RCC 7860 (cell line): ENCODE results near the gene DPP4.
"Not testable (repeated sequence)": the region's sequence is repeated elsewhere in the genome, so short reads cannot be mapped to it uniquely, and the experiment has no call there.

ENCODE experiments used
- DNase-seq: peaks from one replicate; pipeline ENCODE4 v3.0.0-alpha.2; 2015; ENCODE audit warnings: low spot score
- FAIRE-seq: peaks from 2 replicates; lab custom pipeline; 2012; peaks lifted over from hg19 to GRCh38; lab: Jason Lieb, UNC

The DPP4 gene

DNA sequence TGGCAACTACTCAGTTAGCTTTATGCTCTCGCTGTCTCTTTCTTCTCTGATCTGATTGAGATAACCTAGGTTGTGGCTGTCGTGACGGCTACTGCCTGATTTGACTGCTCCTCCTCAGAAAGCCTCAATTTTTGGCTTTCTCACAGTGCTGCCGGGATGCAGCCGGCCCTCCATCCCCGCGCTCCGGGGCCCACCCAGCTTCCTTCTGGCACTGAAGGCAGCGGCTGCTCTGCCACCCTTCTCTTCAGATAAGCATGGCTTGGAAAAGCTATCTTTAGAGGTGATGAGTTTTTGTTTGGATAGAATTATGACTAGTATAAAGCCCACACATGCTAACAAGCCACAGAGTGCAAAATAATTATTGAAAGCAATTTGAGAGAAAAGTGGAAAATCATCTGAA, 102.5 kb downstream of the DPP4 start:
- FAIRE-seq (no peak), DNase-seq (no peak)

DNA sequence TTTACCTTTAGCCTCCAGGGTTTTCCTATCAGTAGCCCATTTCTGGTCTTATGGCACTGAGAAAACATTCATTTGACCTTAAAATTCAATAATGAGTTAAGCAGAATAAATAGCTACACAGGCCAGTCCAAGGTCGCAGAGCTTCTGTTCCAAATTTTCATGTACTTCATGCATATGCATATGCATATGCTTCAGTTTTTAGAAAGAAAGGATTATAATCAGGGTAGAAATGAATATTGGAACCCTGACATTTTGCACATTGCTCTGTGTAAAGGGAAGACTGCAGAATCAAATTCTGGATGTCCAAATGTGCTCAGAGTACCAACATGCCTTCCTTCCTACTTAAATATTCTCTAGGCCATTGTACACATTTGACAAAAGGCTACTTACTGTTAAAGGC, 104.9 kb downstream of the DPP4 start:
- DNase-seq = no peak
- no peak for FAIRE-seq

DNA sequence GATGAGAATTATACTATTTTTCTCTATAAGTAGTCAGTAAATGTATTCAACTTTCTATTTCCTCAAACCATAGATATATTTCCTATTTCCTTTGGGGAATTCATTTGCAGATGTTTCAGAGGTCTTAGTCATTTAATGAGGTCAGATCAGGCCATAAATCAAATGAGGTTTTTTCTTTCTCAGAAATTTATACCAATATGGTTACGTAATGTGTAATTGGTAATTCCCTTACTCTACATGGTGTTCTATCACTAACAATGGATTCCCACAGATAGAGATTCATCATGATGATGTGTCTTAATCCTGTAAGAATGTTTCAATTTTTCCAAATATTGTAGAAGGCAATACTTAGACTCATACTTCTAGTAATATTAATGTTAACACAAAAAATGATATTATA, 108.0 kb downstream of the DPP4 start:
- DNase-seq (peak; percentile 11), FAIRE-seq (peak; percentile 42)

GRCh38 chr2:161964160-161964559, 109.9 kb downstream of the DPP4 start:
- no peak for FAIRE-seq
- DNase-seq = no peak

DNA sequence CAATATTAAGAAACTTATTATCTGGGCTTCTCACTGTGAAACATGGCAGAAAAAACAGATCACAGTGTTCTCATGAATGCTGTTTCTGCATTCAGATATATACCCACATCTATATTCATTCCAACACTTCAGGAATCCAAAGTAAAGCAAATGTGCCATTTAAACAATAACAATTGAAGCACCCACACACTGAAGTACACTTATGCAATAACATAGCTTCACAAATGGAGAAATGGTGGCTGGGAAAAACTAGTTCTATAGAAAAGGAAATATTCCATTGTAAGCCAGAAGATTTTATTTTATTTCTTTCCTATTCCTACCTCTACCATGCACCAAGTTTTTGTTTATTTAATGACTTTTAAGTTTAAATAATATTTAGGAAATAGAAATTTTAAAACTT, 111.9 kb downstream of the DPP4 start:
- FAIRE-seq (no peak), DNase-seq (no peak)

GRCh38 chr2:161961061-161961460, 113.0 kb downstream of the DPP4 start:
- FAIRE-seq (no peak), DNase-seq (no peak)

DNA sequence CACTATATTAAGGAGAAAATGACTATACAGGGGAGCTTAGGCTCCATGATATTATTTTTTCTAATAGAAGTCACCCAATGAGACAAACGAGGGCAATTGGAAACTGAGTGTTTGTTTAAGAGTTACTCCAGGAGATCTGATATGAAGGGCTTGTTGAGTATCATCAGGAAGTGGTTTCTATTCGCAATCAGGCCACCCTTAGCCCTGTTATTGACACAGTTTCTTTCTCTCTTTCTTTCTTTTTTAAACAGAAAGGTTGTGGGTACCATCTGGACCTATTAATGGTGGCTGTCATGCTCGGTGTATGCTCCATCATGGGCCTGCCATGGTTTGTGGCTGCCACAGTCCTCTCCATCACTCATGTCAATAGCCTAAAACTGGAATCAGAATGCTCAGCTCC, 117.3 kb downstream of the DPP4 start:
- FAIRE-seq = no peak

GRCh38 chr2:161955211-161955610, 118.8 kb downstream of the DPP4 start:
- no peak for FAIRE-seq
- no peak for DNase-seq

More for the DNA sequence above, 117.3 kb downstream of the DPP4 start:
- DNase-seq = no peak

DNA sequence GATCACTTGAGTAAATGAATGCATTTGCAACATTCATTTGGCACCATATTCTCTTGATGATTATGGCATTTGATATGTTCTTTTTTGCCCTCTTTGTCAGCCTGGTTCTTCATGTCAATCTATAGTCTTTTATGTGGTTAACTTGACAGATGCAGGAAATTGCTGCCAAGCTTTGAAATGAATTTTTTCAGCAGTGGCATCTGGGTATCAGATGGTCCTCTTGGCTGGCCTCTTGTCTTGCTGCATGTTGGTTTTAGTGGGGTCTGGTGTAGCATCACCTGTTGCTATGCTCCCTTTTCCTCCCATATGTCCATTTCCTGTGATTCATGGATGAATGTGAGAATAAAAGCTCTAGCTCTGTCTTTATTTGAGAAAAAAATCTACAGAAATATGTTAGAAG, 119.9 kb downstream of the DPP4 start:
- DNase-seq = no peak
- no peak for FAIRE-seq

GRCh38 chr2:161953367-161953766, 120.6 kb downstream of the DPP4 start:
- not testable (repeated sequence) for FAIRE-seq, DNase-seq

- FAIRE-seq = no peak
- DNase-seq = no peak
Observed at GRCh38 chr2:161952783-161953191, 121.2 kb downstream of the DPP4 start.

GRCh38 chr2:161947836-161948235, 126.2 kb downstream of the DPP4 start:
- DNase-seq (no peak), FAIRE-seq (no peak)

DNA sequence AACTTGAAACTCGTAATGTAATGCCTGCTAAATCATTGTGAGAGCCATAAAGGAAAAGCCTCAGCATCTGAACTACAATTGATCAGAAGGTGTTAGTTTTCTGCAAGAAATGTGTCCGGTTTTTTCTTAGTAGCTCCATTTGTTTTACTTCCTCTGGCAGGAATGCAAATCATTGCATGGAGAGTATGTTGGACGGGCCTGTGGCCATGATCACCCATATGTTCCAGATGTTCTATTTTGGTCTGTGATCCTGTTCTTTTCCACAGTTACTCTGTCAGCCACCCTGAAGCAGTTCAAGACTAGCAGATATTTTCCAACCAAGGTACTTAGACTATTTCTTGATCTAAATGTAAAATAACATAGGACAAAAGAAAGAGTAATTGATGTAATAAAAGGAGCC, 126.6 kb downstream of the DPP4 start:
- FAIRE-seq (no peak), DNase-seq (no peak)

- FAIRE-seq (peak; percentile 87), DNase-seq (peak; percentile 19)
Observed at GRCh38 chr2:161946489-161947107, 127.4 kb downstream of the DPP4 start.

- FAIRE-seq (no peak), DNase-seq (no peak)
Observed at GRCh38 chr2:161943011-161943410, 131.0 kb downstream of the DPP4 start.
